MM.1S (cell line): ENCODE data around the gene DOP1A.

Source experiments
- DNase-seq: peaks from one replicate; pipeline ENCODE4 v3.0.0-alpha.2; 2015
- H2AFZ ChIP-seq: fragments of 300-600 bp; sonication (generic); 2 replicates; pipeline ENCODE4 v1.6.0; 2016; ENCODE audit warnings: antibody characterized with exemption, low read length
- H3F3A ChIP-seq: fragments of 300-600 bp; sonication (generic); 2 replicates; pipeline ENCODE4 v1.6.1; 2016; ENCODE audit warnings: mild to moderate bottlenecking, antibody characterized with exemption, low read length, moderate library complexity, mixed read lengths; ENCODE audit not compliant: insufficient read depth
- H3K27ac ChIP-seq: fragments of 300-600 bp; sonication (generic); 2 replicates; pipeline ENCODE4 v1.5.1; 2016; ENCODE audit warnings: mild to moderate bottlenecking, low read length
- H3K27me3 ChIP-seq: fragments of 300-600 bp; sonication (generic); replicated peaks from 2 replicates; pipeline ENCODE4 v1.6.0; 2016; ENCODE audit warnings: low read length; ENCODE audit not compliant: insufficient read depth
- H3K36me3 ChIP-seq: fragments of 300-600 bp; sonication (generic); replicated peaks from 2 replicates; pipeline ENCODE4 v1.6.1; 2016; ENCODE audit warnings: mild to moderate bottlenecking, low read length, mixed read lengths; ENCODE audit not compliant: insufficient read depth
- H3K4me1 ChIP-seq: fragments of 300-600 bp; sonication (generic); 2 replicates; pipeline ENCODE4 v1.6.1; 2016; ENCODE audit warnings: low read length, mixed read lengths
- H3K4me2 ChIP-seq: fragments of 300-600 bp; sonication (generic); 2 replicates; pipeline ENCODE4 v1.6.0; 2016; ENCODE audit warnings: low read depth, low read length
- H3K4me3 ChIP-seq: fragments of 300-600 bp; sonication (generic); 2 replicates; pipeline ENCODE4 v1.5.1; 2016; ENCODE audit warnings: low read length, mixed read lengths
- H3K79me2 ChIP-seq: fragments of 300-600 bp; sonication (generic); 2 replicates; pipeline ENCODE4 v1.6.1; 2016; ENCODE audit warnings: mixed run types, low read length, mixed read lengths
- H3K9ac ChIP-seq: fragments of 300-600 bp; sonication (generic); 2 replicates; pipeline ENCODE4 v1.6.1; 2016; ENCODE audit warnings: low read length, mixed read lengths
- H3K9me2 ChIP-seq: fragments of 300-600 bp; sonication (generic); replicated peaks from 2 replicates; pipeline ENCODE4 v1.6.1; 2016; ENCODE audit warnings: mild to moderate bottlenecking, low read length, mixed read lengths; ENCODE audit not compliant: insufficient read depth
- H3K9me3 ChIP-seq: fragments of 300-600 bp; sonication (generic); replicated peaks from 2 replicates; pipeline ENCODE4 v1.6.1; 2016; ENCODE audit warnings: mild to moderate bottlenecking, low read length, mixed read lengths; ENCODE audit not compliant: insufficient read depth
- H4K20me1 ChIP-seq: fragments of 300-600 bp; sonication (generic); 2 replicates; pipeline ENCODE4 v1.6.1; 2016; ENCODE audit warnings: mild to moderate bottlenecking, low read length, moderate library complexity, mixed read lengths; ENCODE audit not compliant: insufficient read depth
- EZH2 ChIP-seq: fragments of 300-600 bp; sonication (generic); optimal IDR thresholded peaks from 2 replicates; pipeline ENCODE3; 2017; ENCODE audit warnings: low read depth, mild to moderate bottlenecking, antibody characterized with exemption, low read length, mixed read lengths
- EZH2phosphoT487 ChIP-seq: fragments of 300-600 bp; sonication (generic); IDR thresholded peaks from 2 replicates; pipeline ENCODE4 v1.6.1; 2018; ENCODE audit warnings: antibody characterized with exemption, low read length
- TF ChIP-seq, protein P1 (sequence below): fragments of 300-600 bp; sonication (generic); IDR thresholded peaks from 2 replicates; pipeline ENCODE4 v1.5.1; 2016; ENCODE audit warnings: antibody characterized with exemption, low read length, mixed read lengths

Gene DOP1A

DNA sequence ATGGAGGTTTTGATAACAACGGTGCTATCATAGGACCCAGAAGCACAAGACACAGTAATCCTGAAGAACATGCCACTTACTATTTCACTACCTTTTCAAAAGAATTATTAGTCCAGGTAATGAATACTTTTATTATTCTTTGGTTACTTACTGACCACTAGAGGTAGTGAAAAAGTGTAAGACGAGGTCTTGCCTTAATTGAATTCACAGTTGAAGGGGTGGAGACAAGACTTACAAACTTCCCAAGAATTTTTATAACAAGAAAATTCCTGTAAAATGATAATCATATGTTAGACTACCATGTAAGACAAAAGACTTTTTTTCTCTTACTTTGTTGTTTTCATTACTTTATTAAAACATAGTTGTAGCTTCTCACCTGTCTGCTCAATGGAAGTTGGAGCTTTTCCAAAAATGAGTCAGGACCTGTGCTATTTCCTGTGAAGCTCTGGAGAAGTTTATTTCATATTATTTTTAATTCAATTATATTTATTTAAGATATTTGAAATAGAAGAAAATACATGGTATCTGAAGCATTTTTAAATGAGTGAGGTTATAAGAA, 52.4 kb downstream of the DOP1A start:
- Histone ChIP-seq H3K4me3 (no peak overlapping the region), H3K9me3 (no peaks in the 10 kb centered on the region), H3K79me2 (no peaks in the 10 kb centered on the region), H3K27ac (no peak overlapping the region), H3K27me3 (no peaks in the 10 kb centered on the region), H3K4me1 (no peaks in the 10 kb centered on the region), H3K9ac (no peak overlapping the region), H3K36me3 (no peaks in the 10 kb centered on the region), H3K9me2 (no peaks in the 10 kb centered on the region), H4K20me1 (no peaks in the 10 kb centered on the region), H3K4me2 (no peak overlapping the region), H2AFZ (no peak overlapping the region), H3F3A (no peaks in the 10 kb centered on the region)
- no peak for TF ChIP-seq EZH2
- TF ChIP-seq, protein P1, sequence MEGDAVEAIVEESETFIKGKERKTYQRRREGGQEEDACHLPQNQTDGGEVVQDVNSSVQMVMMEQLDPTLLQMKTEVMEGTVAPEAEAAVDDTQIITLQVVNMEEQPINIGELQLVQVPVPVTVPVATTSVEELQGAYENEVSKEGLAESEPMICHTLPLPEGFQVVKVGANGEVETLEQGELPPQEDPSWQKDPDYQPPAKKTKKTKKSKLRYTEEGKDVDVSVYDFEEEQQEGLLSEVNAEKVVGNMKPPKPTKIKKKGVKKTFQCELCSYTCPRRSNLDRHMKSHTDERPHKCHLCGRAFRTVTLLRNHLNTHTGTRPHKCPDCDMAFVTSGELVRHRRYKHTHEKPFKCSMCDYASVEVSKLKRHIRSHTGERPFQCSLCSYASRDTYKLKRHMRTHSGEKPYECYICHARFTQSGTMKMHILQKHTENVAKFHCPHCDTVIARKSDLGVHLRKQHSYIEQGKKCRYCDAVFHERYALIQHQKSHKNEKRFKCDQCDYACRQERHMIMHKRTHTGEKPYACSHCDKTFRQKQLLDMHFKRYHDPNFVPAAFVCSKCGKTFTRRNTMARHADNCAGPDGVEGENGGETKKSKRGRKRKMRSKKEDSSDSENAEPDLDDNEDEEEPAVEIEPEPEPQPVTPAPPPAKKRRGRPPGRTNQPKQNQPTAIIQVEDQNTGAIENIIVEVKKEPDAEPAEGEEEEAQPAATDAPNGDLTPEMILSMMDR: no peak
- no peak for TF ChIP-seq EZH2phosphoT487
- no peak for DNase-seq

DNA sequence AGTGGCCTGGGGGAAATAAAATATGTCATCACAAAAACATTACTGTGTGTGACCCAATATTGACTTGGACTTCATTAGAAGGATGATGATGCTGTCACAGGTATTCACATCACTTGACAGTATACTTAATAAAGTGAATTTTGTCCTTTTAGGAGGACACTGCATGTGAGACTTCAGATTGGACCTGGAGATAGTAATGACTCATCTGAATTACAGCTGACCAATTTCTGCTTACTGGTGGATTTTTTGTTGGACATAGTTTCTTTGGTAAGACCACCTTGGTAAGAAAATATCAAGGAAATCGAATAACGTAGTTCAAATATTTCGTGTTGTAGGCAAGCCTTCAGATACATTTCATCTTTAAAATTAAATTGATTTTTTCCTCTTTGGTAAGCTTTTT, 57.1 kb downstream of the DOP1A start:
- TF ChIP-seq EZH2phosphoT487: no peak
- TF ChIP-seq, protein P1: no peak
- no peak for TF ChIP-seq EZH2
- no peak overlapping the region for H2AFZ ChIP-seq
- H3K79me2 ChIP-seq: no peaks in the 10 kb centered on the region
- H3K9me2 ChIP-seq: no peaks in the 10 kb centered on the region
- H3K36me3 ChIP-seq: peaks cover 10% of the 10 kb centered on the region
- H3K27me3 ChIP-seq: no peaks in the 10 kb centered on the region
- H3K27ac ChIP-seq: no peak overlapping the region
- H3K9me3 ChIP-seq: no peaks in the 10 kb centered on the region
- no peak overlapping the region for H3K9ac ChIP-seq
- no peak for DNase-seq
- no peaks in the 10 kb centered on the region for H4K20me1 ChIP-seq
- H3K4me3 ChIP-seq: no peak overlapping the region
- no peaks in the 10 kb centered on the region for H3K4me1 ChIP-seq
- H3K4me2 ChIP-seq: no peak overlapping the region
- H3F3A ChIP-seq: no peaks in the 10 kb centered on the region

DNA sequence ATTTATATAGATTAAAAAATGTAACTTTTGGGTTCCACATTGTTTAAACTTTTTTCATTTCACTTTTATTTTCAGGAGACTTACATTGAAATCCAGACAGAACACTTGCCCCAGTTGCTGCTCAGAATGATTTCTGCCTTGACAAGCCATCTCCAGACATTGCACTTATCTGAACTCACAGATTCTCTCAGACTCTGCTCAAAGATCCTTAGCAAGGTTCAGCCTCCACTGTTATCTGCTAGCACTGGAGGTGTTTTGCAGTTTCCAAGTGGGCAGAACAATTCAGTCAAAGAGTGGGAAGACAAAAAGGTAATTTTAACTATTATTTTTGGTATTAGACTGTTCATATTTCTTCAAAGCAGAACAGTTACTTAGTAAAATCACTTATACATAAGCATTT, 58.0 kb downstream of the DOP1A start:
- Histone ChIP-seq H3K27ac (no peak overlapping the region), H3K9ac (no peak overlapping the region), H2AFZ (no peak overlapping the region), H3K27me3 (no peaks in the 10 kb centered on the region), H3K36me3 (peaks cover 10% of the 10 kb centered on the region), H3K9me3 (no peaks in the 10 kb centered on the region), H3K4me1 (no peaks in the 10 kb centered on the region), H3K4me2 (no peak overlapping the region), H3K4me3 (no peak overlapping the region), H3K79me2 (no peaks in the 10 kb centered on the region), H3K9me2 (no peaks in the 10 kb centered on the region), H4K20me1 (no peaks in the 10 kb centered on the region), H3F3A (no peaks in the 10 kb centered on the region)
- DNase-seq: no peak
- TF ChIP-seq, protein P1: no peak
- TF ChIP-seq EZH2phosphoT487: no peak
- no peak for TF ChIP-seq EZH2
